ENCODE measurements around the gene FBXW7. TPM values are rescaled to one million over a fixed set of nuclear protein-coding genes. Genes with fewer than 3 reads are reported as not detected.

FBXW7 gene
- total RNA-seq, 1 experiment from 2014 or later: 23.0 TPM

DNA sequence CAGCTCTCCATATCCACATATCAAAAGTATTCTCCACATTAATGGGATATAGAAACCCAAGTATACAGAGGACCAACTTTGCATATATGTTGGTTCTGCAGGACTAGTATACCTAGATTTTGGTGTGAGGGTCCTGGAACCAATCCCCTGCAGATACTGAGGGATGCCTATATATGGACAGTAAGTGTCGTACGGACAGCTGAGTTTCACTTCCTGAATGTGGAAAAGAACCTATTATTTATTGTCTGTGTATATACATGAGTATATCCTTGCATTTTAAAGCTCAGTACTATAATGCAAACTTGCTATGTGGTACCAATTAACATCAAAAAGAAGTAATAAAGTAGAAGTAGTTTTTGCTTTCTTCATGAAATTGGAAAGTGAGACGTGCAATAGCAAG, 101.9 kb downstream of the FBXW7 start:
- ChIA-PET CTCF (no interaction called here), POLR2A (no interaction called here)
- Mint-ChIP-seq H3K4me3 (no peak overlapping the region), H3K9me3 (peaks cover 7% of the 10 kb centered on the region), H3K27me3 (ENCODE audit: low read depth) (no peaks in the 10 kb centered on the region), H3K36me3 (peaks cover 3% of the 10 kb centered on the region; the same call in 1 of the 2 replicates), H3K27ac (no peak overlapping the region), H3K4me1 (peaks cover 40% of the 10 kb centered on the region)
- TF ChIP-seq, protein P1, sequence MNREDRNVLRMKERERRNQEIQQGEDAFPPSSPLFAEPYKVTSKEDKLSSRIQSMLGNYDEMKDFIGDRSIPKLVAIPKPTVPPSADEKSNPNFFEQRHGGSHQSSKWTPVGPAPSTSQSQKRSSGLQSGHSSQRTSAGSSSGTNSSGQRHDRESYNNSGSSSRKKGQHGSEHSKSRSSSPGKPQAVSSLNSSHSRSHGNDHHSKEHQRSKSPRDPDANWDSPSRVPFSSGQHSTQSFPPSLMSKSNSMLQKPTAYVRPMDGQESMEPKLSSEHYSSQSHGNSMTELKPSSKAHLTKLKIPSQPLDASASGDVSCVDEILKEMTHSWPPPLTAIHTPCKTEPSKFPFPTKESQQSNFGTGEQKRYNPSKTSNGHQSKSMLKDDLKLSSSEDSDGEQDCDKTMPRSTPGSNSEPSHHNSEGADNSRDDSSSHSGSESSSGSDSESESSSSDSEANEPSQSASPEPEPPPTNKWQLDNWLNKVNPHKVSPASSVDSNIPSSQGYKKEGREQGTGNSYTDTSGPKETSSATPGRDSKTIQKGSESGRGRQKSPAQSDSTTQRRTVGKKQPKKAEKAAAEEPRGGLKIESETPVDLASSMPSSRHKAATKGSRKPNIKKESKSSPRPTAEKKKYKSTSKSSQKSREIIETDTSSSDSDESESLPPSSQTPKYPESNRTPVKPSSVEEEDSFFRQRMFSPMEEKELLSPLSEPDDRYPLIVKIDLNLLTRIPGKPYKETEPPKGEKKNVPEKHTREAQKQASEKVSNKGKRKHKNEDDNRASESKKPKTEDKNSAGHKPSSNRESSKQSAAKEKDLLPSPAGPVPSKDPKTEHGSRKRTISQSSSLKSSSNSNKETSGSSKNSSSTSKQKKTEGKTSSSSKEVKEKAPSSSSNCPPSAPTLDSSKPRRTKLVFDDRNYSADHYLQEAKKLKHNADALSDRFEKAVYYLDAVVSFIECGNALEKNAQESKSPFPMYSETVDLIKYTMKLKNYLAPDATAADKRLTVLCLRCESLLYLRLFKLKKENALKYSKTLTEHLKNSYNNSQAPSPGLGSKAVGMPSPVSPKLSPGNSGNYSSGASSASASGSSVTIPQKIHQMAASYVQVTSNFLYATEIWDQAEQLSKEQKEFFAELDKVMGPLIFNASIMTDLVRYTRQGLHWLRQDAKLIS (CRISPR knock-in tag; IDR thresholded peaks at IDR 0.05; ENCODE audit: borderline replicate concordance): no peak
- TF ChIP-seq, protein P2, sequence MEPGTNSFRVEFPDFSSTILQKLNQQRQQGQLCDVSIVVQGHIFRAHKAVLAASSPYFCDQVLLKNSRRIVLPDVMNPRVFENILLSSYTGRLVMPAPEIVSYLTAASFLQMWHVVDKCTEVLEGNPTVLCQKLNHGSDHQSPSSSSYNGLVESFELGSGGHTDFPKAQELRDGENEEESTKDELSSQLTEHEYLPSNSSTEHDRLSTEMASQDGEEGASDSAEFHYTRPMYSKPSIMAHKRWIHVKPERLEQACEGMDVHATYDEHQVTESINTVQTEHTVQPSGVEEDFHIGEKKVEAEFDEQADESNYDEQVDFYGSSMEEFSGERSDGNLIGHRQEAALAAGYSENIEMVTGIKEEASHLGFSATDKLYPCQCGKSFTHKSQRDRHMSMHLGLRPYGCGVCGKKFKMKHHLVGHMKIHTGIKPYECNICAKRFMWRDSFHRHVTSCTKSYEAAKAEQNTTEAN (CRISPR knock-in tag; IDR thresholded peaks at IDR 0.05): no peak
- TF ChIP-seq, protein P3, sequence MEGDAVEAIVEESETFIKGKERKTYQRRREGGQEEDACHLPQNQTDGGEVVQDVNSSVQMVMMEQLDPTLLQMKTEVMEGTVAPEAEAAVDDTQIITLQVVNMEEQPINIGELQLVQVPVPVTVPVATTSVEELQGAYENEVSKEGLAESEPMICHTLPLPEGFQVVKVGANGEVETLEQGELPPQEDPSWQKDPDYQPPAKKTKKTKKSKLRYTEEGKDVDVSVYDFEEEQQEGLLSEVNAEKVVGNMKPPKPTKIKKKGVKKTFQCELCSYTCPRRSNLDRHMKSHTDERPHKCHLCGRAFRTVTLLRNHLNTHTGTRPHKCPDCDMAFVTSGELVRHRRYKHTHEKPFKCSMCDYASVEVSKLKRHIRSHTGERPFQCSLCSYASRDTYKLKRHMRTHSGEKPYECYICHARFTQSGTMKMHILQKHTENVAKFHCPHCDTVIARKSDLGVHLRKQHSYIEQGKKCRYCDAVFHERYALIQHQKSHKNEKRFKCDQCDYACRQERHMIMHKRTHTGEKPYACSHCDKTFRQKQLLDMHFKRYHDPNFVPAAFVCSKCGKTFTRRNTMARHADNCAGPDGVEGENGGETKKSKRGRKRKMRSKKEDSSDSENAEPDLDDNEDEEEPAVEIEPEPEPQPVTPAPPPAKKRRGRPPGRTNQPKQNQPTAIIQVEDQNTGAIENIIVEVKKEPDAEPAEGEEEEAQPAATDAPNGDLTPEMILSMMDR (IDR thresholded peaks at IDR 0.05): no peak
- TF ChIP-seq, protein P4, sequence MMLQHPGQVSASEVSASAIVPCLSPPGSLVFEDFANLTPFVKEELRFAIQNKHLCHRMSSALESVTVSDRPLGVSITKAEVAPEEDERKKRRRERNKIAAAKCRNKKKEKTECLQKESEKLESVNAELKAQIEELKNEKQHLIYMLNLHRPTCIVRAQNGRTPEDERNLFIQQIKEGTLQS (CRISPR knock-in tag; conservative IDR thresholded peaks at IDR 0.05): no peak
- TF ChIP-seq, protein P5, sequence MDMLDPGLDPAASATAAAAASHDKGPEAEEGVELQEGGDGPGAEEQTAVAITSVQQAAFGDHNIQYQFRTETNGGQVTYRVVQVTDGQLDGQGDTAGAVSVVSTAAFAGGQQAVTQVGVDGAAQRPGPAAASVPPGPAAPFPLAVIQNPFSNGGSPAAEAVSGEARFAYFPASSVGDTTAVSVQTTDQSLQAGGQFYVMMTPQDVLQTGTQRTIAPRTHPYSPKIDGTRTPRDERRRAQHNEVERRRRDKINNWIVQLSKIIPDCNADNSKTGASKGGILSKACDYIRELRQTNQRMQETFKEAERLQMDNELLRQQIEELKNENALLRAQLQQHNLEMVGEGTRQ (CRISPR knock-in tag; IDR thresholded peaks at IDR 0.05): no peak
- TF ChIP-seq, protein P6, sequence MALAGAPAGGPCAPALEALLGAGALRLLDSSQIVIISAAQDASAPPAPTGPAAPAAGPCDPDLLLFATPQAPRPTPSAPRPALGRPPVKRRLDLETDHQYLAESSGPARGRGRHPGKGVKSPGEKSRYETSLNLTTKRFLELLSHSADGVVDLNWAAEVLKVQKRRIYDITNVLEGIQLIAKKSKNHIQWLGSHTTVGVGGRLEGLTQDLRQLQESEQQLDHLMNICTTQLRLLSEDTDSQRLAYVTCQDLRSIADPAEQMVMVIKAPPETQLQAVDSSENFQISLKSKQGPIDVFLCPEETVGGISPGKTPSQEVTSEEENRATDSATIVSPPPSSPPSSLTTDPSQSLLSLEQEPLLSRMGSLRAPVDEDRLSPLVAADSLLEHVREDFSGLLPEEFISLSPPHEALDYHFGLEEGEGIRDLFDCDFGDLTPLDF (CRISPR knock-in tag; IDR thresholded peaks at IDR 0.05): no peak
- no peak for TF ChIP-seq FOXJ3 (CRISPR knock-in tag; IDR thresholded peaks at IDR 0.05; ENCODE audit: borderline replicate concordance)
- no peak for TF ChIP-seq SMAD4 (CRISPR knock-in tag; IDR thresholded peaks at IDR 0.05)
- TF ChIP-seq GRHL2 (CRISPR knock-in tag; IDR thresholded peaks at IDR 0.05; ENCODE audit: insufficient replicate concordance, severe bottlenecking): no peak
- TF ChIP-seq, protein P7, sequence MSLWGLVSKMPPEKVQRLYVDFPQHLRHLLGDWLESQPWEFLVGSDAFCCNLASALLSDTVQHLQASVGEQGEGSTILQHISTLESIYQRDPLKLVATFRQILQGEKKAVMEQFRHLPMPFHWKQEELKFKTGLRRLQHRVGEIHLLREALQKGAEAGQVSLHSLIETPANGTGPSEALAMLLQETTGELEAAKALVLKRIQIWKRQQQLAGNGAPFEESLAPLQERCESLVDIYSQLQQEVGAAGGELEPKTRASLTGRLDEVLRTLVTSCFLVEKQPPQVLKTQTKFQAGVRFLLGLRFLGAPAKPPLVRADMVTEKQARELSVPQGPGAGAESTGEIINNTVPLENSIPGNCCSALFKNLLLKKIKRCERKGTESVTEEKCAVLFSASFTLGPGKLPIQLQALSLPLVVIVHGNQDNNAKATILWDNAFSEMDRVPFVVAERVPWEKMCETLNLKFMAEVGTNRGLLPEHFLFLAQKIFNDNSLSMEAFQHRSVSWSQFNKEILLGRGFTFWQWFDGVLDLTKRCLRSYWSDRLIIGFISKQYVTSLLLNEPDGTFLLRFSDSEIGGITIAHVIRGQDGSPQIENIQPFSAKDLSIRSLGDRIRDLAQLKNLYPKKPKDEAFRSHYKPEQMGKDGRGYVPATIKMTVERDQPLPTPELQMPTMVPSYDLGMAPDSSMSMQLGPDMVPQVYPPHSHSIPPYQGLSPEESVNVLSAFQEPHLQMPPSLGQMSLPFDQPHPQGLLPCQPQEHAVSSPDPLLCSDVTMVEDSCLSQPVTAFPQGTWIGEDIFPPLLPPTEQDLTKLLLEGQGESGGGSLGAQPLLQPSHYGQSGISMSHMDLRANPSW (CRISPR knock-in tag; conservative IDR thresholded peaks at IDR 0.05; ENCODE audit: low read depth): no peak
- no peak for TF ChIP-seq ZNF423 (CRISPR knock-in tag; IDR thresholded peaks at IDR 0.05)
- TF ChIP-seq MXD4 (CRISPR knock-in tag; IDR thresholded peaks at IDR 0.05; ENCODE audit: borderline replicate concordance): no peak
- no peak for TF ChIP-seq ETV6 (CRISPR knock-in tag; IDR thresholded peaks at IDR 0.05)
- TF ChIP-seq, protein P8, sequence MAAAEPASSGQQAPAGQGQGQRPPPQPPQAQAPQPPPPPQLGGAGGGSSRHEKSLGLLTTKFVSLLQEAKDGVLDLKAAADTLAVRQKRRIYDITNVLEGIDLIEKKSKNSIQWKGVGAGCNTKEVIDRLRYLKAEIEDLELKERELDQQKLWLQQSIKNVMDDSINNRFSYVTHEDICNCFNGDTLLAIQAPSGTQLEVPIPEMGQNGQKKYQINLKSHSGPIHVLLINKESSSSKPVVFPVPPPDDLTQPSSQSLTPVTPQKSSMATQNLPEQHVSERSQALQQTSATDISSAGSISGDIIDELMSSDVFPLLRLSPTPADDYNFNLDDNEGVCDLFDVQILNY (CRISPR knock-in tag; IDR thresholded peaks at IDR 0.05): no peak
- TF ChIP-seq, protein P9, sequence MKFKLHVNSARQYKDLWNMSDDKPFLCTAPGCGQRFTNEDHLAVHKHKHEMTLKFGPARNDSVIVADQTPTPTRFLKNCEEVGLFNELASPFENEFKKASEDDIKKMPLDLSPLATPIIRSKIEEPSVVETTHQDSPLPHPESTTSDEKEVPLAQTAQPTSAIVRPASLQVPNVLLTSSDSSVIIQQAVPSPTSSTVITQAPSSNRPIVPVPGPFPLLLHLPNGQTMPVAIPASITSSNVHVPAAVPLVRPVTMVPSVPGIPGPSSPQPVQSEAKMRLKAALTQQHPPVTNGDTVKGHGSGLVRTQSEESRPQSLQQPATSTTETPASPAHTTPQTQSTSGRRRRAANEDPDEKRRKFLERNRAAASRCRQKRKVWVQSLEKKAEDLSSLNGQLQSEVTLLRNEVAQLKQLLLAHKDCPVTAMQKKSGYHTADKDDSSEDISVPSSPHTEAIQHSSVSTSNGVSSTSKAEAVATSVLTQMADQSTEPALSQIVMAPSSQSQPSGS (CRISPR knock-in tag; IDR thresholded peaks at IDR 0.05; ENCODE audit: borderline replicate concordance, low read depth): no peak
- TF ChIP-seq NFATC4 (CRISPR knock-in tag; IDR thresholded peaks at IDR 0.05): no peak
- no peak for TF ChIP-seq ZNF232 (CRISPR knock-in tag; IDR thresholded peaks at IDR 0.05)
- TF ChIP-seq, protein P10, sequence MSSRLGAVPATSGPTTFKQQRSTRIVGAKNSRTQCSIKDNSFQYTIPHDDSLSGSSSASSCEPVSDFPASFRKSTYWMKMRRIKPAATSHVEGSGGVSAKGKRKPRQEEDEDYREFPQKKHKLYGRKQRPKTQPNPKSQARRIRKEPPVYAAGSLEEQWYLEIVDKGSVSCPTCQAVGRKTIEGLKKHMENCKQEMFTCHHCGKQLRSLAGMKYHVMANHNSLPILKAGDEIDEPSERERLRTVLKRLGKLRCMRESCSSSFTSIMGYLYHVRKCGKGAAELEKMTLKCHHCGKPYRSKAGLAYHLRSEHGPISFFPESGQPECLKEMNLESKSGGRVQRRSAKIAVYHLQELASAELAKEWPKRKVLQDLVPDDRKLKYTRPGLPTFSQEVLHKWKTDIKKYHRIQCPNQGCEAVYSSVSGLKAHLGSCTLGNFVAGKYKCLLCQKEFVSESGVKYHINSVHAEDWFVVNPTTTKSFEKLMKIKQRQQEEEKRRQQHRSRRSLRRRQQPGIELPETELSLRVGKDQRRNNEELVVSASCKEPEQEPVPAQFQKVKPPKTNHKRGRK (CRISPR knock-in tag; IDR thresholded peaks at IDR 0.05; ENCODE audit: borderline replicate concordance): no peak
- TF ChIP-seq SOX15 (CRISPR knock-in tag; IDR thresholded peaks at IDR 0.05): no peak
- no peak for TF ChIP-seq EMX1 (CRISPR knock-in tag; IDR thresholded peaks at IDR 0.05)
- no peak for DNase-seq (ENCODE audit: low spot score)
- no peak for ATAC-seq

Measured in WTC11 (cell line).